HG02623 (cell line): Measurements from ENCODE around the gene ARF6.
"Not testable (repeated sequence)": the region's sequence is repeated elsewhere in the genome, so short reads cannot be mapped to it uniquely, and the experiment has no call there.

ENCODE experiments used
- ATAC-seq: cut with Tn5 transposase; IDR thresholded peaks from one replicate; pipeline ENCODE4 v1.9.1; 2021; ENCODE audit warnings: moderate library complexity; ENCODE audit not compliant: unreplicated experiment

Gene ARF6

GRCh38 chr14:49936882-49937281, 44.0 kb downstream of the ARF6 start:
- not testable (repeated sequence) for ATAC-seq

DNA sequence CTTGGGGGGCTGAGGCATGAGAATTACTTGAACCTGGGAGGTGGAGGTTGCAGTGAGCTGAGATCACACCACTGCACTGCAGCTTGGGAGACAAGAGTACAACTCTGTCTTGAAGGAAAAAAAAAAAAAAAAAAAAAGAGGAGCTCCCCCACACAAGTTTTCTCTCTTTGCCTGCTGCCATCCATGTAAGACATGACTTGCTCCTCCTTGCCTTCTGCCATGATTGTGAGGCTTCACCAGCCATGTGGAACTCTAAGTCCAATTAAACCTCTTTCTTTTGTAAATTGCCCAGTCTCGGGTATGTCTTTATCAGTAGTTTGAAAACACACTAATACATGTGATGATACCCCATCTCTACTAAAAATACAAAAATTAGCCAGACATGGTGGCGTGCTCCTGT, 46.3 kb downstream of the ARF6 start:
- ATAC-seq = not testable (repeated sequence)

DNA sequence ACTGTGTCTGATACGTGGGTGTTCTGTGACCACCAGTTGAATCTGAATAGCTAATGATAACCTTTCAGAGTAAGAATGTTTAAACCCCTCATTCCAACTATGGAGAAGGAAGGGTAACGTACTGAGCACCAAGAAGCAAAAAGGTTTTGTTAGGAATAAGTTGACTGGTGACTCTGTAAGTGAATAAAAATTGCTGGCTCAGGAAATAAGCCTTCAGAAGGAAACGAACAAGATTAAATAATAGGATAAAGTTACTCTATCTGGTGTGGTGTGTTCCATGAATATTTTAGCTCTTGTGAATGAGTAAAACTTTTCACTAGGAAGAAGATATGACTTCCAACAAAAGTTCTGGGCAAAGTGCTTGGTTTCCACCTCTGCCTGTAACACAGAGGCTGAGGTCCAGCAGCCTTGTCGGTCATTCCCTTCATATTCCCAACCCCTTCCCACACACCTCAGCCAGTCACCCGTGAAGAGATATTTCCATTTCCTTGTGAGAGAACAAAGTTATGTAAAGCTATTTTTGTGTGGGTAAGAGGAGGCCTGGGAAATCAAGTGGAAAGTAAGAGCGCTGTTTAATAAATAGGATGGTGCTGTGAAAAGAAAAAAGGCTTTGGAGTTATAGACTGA, 47.1 kb downstream of the ARF6 start:
- ATAC-seq = no peak

- no peak for ATAC-seq
Observed at GRCh38 chr14:49940808-49941421, 48.0 kb downstream of the ARF6 start.

- ATAC-seq = no peak
Observed at GRCh38 chr14:49942090-49942489, 49.2 kb downstream of the ARF6 start.

DNA sequence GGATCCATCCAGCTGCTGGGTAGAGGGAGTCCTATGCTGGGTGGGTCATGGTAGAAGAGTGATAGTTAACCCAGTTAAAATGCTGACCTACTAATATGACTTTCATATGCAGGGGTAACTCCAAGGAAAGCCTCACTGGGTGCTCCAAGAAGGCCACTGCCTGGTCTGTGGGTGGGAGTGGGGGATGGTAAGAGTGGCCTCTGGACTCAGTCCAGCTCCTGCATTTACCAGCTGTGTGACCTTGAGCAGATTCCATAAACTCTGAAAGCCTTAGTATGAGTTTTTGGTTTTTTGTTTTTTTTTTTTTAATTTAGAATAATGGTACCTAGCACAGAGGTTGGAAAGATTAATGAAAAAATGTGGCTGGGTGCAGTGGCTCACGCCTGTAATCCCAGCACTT, 51.6 kb downstream of the ARF6 start:
- ATAC-seq = no peak

DNA sequence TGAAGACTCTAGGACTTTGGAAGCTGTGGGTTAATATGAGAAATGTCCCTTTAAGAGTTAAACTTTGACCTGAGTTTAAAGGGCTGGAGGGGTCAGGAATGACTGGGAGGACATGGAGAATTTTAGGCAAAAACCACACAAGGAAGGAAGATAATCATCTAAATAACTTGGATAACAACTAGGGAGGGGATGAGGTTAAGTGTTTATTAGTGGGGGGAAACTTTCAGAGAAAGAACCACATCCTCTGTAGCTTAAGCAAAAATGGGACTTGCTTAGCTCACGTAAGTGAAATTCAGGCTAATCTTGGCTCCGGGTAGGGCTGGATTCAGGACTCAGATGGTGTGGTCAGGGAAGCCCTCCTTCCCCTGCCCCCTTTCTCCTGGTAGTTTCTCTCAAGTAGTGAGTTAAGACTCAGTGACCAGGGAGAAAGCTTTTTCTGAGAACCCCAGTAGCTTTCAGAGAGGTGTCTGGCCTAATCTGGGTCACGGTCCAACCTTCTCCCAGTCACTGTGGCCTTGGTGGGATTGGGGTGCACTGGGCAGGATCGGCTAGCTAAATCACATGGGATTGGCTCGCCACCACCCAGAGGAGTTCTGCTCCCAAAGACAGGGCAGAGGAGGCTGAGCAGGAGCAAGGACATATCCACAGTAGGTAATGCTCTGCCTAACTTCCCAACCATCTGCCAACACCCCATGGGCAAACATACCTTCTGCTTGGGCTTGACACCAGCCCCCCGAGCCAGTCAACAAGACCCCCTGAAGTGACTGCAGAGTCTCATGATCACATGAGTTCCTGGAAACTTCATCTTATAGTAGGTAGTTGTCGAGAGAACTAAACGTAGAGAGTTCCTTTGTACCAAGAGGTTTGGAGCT, 52.8 kb downstream of the ARF6 start:
- ATAC-seq = no peak
